RWPE2 (cell line): ENCODE measurements around the gene KAZN.
A peak's percentile ranks its signal among the peaks of the same experiment; 100 is the strongest.

ENCODE experiments used
- ATAC-seq: fragments of 200-7000 bp; cut with Tn5 transposase; 3 replicates; pipeline ENCODE4 v1.9.1; 2021; ENCODE audit warnings: low read depth
- DNase-seq: peaks from one replicate; pipeline ENCODE4 v3.0.0-alpha.2; 2020; ENCODE audit warnings: low spot score
- H3K27ac ChIP-seq: fragments of 450-650 bp; 2 replicates; pipeline ENCODE4 v1.5.1; 2017; ENCODE audit warnings: mild to moderate bottlenecking; ENCODE audit not compliant: poor library complexity, severe bottlenecking
- H3K27me3 ChIP-seq: fragments of 250-450 bp; sonication (Bioruptor Pico); 2 replicates; pipeline ENCODE4 v1.5.1; 2021; ENCODE audit warnings: mild to moderate bottlenecking, moderate library complexity; ENCODE audit not compliant: insufficient read depth, poor library complexity, severe bottlenecking
- H3K36me3 ChIP-seq: fragments of 250-450 bp; sonication (Bioruptor Pico); 2 replicates; pipeline ENCODE4 v1.5.1; 2020; ENCODE audit warnings: low read depth, mild to moderate bottlenecking, moderate library complexity
- H3K4me1 ChIP-seq: fragments of 250-450 bp; sonication (Bioruptor Pico); 2 replicates; pipeline ENCODE4 v1.5.1; 2021; ENCODE audit warnings: mild to moderate bottlenecking, moderate library complexity; ENCODE audit not compliant: insufficient read depth, poor library complexity, severe bottlenecking
- H3K4me3 ChIP-seq: fragments of 250-450 bp; sonication (Bioruptor Pico); 2 replicates; pipeline ENCODE4 v1.5.1; 2021; ENCODE audit warnings: mild to moderate bottlenecking, moderate library complexity; ENCODE audit not compliant: severe bottlenecking
- H3K9me3 ChIP-seq: fragments of 250-450 bp; sonication (Bioruptor Pico); 2 replicates; pipeline ENCODE4 v1.5.1; 2021; ENCODE audit warnings: mild to moderate bottlenecking, moderate library complexity; ENCODE audit not compliant: severe bottlenecking
- CTCF ChIP-seq: fragments of 450-650 bp; IDR thresholded peaks from one replicate; pipeline ENCODE4 v1.5.1; 2017; ENCODE audit warnings: mild to moderate bottlenecking, moderate library complexity; ENCODE audit not compliant: poor library complexity, severe bottlenecking

Gene KAZN

GRCh38 chr1:14952626-14953314 is 354.3 kb downstream of the KAZN start:
- Histone ChIP-seq H3K9me3 (no peaks in the 10 kb centered on the region), H3K36me3 (no peaks in the 10 kb centered on the region), H3K4me1 (no peaks in the 10 kb centered on the region), H3K27me3 (no peaks in the 10 kb centered on the region), H3K27ac (no peak overlapping the region), H3K4me3 (no peak overlapping the region)
- TF ChIP-seq CTCF: no peak
- no peak for DNase-seq
- ATAC-seq: no peak

DNA sequence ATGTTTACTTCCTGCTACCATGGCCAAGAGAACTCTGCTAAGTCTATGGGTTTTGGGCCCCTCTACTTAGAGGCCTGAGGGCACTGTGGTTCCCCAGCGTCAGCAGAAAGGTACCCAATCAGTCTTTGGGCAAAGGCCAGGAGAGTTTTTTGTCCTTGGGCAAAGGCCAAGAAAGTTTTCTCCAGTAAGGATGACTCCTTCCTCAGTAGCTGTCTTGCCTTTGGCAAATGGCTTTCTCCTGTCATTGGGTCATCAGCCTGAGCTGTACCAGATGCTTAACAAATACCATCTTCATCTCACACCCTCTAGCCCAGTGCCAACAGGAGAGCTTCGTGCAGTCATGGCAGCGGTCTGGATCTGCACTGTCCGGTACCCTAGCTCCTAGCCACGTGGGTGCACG is 355.7 kb downstream of the KAZN start:
- DNase-seq (no peak), ATAC-seq (no peak; the same call in 2 of the 3 replicates)
- Histone ChIP-seq H3K27ac (no peak overlapping the region), H3K36me3 (no peaks in the 10 kb centered on the region), H3K4me1 (no peaks in the 10 kb centered on the region), H3K9me3 (no peaks in the 10 kb centered on the region), H3K4me3 (no peak overlapping the region), H3K27me3 (no peaks in the 10 kb centered on the region)
- TF ChIP-seq CTCF: no peak

DNA sequence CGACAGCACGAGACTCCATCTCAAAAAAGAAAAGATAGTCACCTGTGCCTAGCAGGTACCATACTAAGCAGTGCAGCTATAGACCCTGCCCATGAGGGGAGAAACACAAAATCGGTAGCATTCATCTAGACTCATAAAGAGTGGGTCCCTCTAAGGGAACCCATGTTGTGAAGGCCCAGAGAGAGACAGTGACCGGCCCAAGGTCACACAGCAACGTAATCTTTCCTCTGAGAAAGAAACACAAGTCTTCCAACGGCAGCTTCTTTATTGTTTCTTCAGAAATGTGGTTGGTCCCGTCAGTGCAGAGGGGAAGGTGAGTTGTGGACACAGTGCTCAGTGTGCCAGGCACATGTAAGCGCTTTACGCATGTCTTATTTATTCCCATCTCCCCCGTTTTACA is 356.4 kb downstream of the KAZN start:
- H3K36me3 ChIP-seq: no peaks in the 10 kb centered on the region
- no peaks in the 10 kb centered on the region for H3K4me1 ChIP-seq
- no peaks in the 10 kb centered on the region for H3K9me3 ChIP-seq
- H3K27ac ChIP-seq: no peak overlapping the region
- TF ChIP-seq CTCF: no peak
- DNase-seq: no peak
- H3K4me3 ChIP-seq: no peak overlapping the region
- no peaks in the 10 kb centered on the region for H3K27me3 ChIP-seq
- no peak for ATAC-seq

DNA sequence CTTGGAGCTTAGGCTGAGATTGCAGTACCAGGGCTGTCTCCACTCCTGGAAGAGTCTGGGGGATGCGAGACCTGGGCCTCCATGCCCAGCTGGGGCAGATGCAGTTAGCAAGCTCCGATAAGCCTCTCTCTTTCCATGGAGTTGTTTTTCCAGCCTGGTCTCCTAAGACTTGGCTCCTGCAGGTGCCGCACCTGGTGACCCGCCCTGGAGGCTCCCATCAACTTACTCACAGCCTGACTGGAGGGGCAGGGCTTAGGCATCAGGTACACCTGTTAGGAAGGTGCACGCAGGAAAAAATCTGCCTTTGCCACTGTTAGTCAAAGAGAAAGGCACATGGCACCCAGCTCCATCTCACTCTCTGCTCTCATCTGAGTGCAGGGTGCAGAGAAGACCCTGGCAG is 356.9 kb downstream of the KAZN start:
- peak; percentile 46; the same call in 2 of the 3 replicates for ATAC-seq
- DNase-seq: no peak
- Histone ChIP-seq H3K9me3 (no peaks in the 10 kb centered on the region), H3K27ac (no peak overlapping the region), H3K27me3 (no peaks in the 10 kb centered on the region), H3K4me3 (no peak overlapping the region), H3K4me1 (no peaks in the 10 kb centered on the region), H3K36me3 (no peaks in the 10 kb centered on the region)
- TF ChIP-seq CTCF: no peak

- no peak for DNase-seq
- Histone ChIP-seq H3K36me3 (no peaks in the 10 kb centered on the region), H3K4me3 (no peak overlapping the region), H3K9me3 (no peaks in the 10 kb centered on the region), H3K27ac (no peak overlapping the region), H3K4me1 (no peaks in the 10 kb centered on the region), H3K27me3 (no peaks in the 10 kb centered on the region)
- no peak for TF ChIP-seq CTCF
- no peak for ATAC-seq
These were observed 357.5 kb downstream of the KAZN start for GRCh38 chr1:14955976-14956375.
